ENCODE measurements around the gene SCGB3A2.

SCGB3A2 gene

DNA sequence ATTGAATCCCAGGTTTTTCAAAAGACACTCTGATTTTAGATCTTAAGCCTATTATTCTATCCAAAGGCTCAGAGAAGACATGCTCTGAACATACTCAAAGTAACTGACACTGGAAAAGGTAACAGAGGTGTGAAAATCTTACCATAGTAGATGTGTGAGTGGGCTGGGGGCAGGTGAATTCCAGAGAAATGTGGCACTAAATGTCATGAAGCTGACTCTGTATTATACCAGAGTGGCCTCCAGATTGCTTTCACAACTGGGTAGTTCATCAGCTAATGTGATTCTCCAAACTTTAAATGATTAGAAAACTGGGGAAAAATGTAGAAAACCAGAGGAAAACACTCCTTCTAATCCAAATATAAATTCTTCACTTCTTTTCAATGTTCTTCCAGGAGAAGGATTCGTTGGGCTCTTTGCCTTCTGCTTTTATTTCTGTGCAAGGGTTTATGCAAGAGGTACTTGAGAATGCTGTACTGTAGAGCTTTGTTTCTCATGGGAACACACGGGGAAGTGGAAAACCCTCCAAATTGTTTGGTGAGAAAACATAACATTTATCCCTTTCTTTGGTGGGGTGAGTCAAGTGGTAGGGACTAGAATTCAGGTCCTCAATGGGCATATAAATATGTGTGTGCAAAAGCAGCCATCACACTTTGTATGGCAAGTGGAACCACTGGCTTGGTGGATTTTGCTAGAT lies at the start of gene SCGB3A2:
Gene SCGB3A2 (plus strand): TSS at position 646 of the 694 bp plus-strand sequence. CDS start 93 bp downstream, outside the sequence.
- no peaks in the 10 kb centered on the region for H3K27me3 ChIP-seq
- H4K20me1 ChIP-seq, result no peaks in the 10 kb centered on the region
- no peak within 1 kb of the TSS for H3K4me3 ChIP-seq
- no peak for TF ChIP-seq Cebpa-rat (IDR thresholded peaks at IDR 0.05)
- no peaks in the 10 kb centered on the region for H3K9me3 ChIP-seq (replicated peaks in 1 of 11)
- no peak within 1 kb of the TSS for H3K4me2 ChIP-seq
- no peak within 1 kb of the TSS for H3K9ac ChIP-seq
- H3K27ac ChIP-seq, result no peak within 1 kb of the TSS
- H3K4me1 ChIP-seq, result no peaks in the 10 kb centered on the region
- H3K36me3 ChIP-seq, result no peaks in the 10 kb centered on the region

GRCh38 chr5:147830035-147830434 lies 48.5 kb upstream of the SCGB3A2 start:
- H3K36me3 ChIP-seq, result no peaks in the 10 kb centered on the region
- peak overlapping the region in 1 of 11 experiments; percentile 30; a peak in 1 of 22 replicates for H3K4me2 ChIP-seq
- H3K4me3 ChIP-seq, result no peak overlapping the region
- H3K9ac ChIP-seq, result no peak overlapping the region
- H3K4me1 ChIP-seq, result peaks cover 0 to 8% (median 0%) of the 10 kb centered on the region in 10 experiments; a peak in 4 of 20 replicates
- H3K27me3 ChIP-seq, result no peaks in the 10 kb centered on the region
- TF ChIP-seq Cebpa-rat (IDR thresholded peaks at IDR 0.05), result no peak
- no peak overlapping the region for H3K27ac ChIP-seq
- no peaks in the 10 kb centered on the region for H3K9me3 ChIP-seq (replicated peaks in 1 of 11)
- no peaks in the 10 kb centered on the region for H4K20me1 ChIP-seq

- no peak within 1 kb of the TSS for H3K4me3 ChIP-seq
These were observed 47.0 kb upstream of the SCGB3A2 start, which contains the start of gene SPINK1 for GRCh38 chr5:147831465-147831864. SPINK1 (minus strand) TSS chr5:147831671; CDS start chr5:147831577, 94 bp downstream.

GRCh38 chr5:147832541-147832940 lies 46.0 kb upstream of the SCGB3A2 start:
- Histone ChIP-seq H3K27me3 (no peaks in the 10 kb centered on the region), H3K27ac (no peak overlapping the region), H3K9ac (no peak overlapping the region), H3K9me3 (replicated peaks in 1 of 11) (no peaks in the 10 kb centered on the region), H3K4me1 (peaks cover 0 to 8% (median 0%) of the 10 kb centered on the region in 10 experiments; a peak in 4 of 20 replicates), H4K20me1 (no peaks in the 10 kb centered on the region), H3K36me3 (no peaks in the 10 kb centered on the region), H3K4me2 (no peak overlapping the region), H3K4me3 (no peak overlapping the region)
- no peak for TF ChIP-seq Cebpa-rat (IDR thresholded peaks at IDR 0.05)

More at GRCh38 chr5:147831465-147831864, 47.0 kb upstream of the SCGB3A2 start, which contains the start of gene SPINK1:
- no peak within 1 kb of the TSS for H3K9ac ChIP-seq
- H3K27me3 ChIP-seq, result no peaks in the 10 kb centered on the region
- no peaks in the 10 kb centered on the region for H3K36me3 ChIP-seq
- H3K4me2 ChIP-seq, result peak within 1 kb of the TSS in 1 of 11 experiments; percentile 30; a peak in 2 of 22 replicates
- TF ChIP-seq Cebpa-rat (IDR thresholded peaks at IDR 0.05), result no peak
- H4K20me1 ChIP-seq, result no peaks in the 10 kb centered on the region
- H3K9me3 ChIP-seq (replicated peaks in 1 of 11), result no peaks in the 10 kb centered on the region
- H3K4me1 ChIP-seq, result peaks cover 0 to 8% (median 0%) of the 10 kb centered on the region in 10 experiments; a peak in 4 of 20 replicates
- H3K27ac ChIP-seq, result no peak within 1 kb of the TSS

GRCh38 chr5:147835386-147835798 lies 43.1 kb upstream of the SCGB3A2 start:
- no peaks in the 10 kb centered on the region for H3K27me3 ChIP-seq
- no peak overlapping the region for H3K4me2 ChIP-seq
- no peak overlapping the region for H3K9ac ChIP-seq
- H3K9me3 ChIP-seq (replicated peaks in 1 of 11), result peaks cover 0 to 12% (median 0%) of the 10 kb centered on the region in 11 experiments; a peak in 5 of 22 replicates
- no peak overlapping the region for H3K27ac ChIP-seq
- H3K36me3 ChIP-seq, result no peaks in the 10 kb centered on the region
- H3K4me3 ChIP-seq, result no peak overlapping the region
- H4K20me1 ChIP-seq, result no peaks in the 10 kb centered on the region
- peaks cover 0 to 5% (median 0%) of the 10 kb centered on the region in 10 experiments; a peak in 4 of 20 replicates for H3K4me1 ChIP-seq
- TF ChIP-seq Cebpa-rat (IDR thresholded peaks at IDR 0.05), result no peak

GRCh38 chr5:147836439-147836838 lies 42.1 kb upstream of the SCGB3A2 start:
- TF ChIP-seq Cebpa-rat (IDR thresholded peaks at IDR 0.05), result no peak
- H4K20me1 ChIP-seq, result no peaks in the 10 kb centered on the region
- H3K36me3 ChIP-seq, result no peaks in the 10 kb centered on the region
- no peak overlapping the region for H3K27ac ChIP-seq
- H3K4me1 ChIP-seq, result no peaks in the 10 kb centered on the region
- peaks cover 0 to 12% (median 0%) of the 10 kb centered on the region in 11 experiments; a peak in 5 of 22 replicates for H3K9me3 ChIP-seq (replicated peaks in 1 of 11)
- no peaks in the 10 kb centered on the region for H3K27me3 ChIP-seq
- no peak overlapping the region for H3K4me3 ChIP-seq
- no peak overlapping the region for H3K9ac ChIP-seq
- no peak overlapping the region for H3K4me2 ChIP-seq

- Histone ChIP-seq H4K20me1 (no peaks in the 10 kb centered on the region), H3K27me3 (no peaks in the 10 kb centered on the region), H3K4me1 (no peaks in the 10 kb centered on the region), H3K4me3 (no peak overlapping the region), H3K4me2 (no peak overlapping the region), H3K9me3 (replicated peaks in 1 of 11) (peaks cover 0 to 12% (median 0%) of the 10 kb centered on the region in 11 experiments; a peak in 5 of 22 replicates), H3K36me3 (no peaks in the 10 kb centered on the region), H3K9ac (no peak overlapping the region), H3K27ac (no peak overlapping the region)
- no peak for TF ChIP-seq Cebpa-rat (IDR thresholded peaks at IDR 0.05)
These were observed 35.6 kb upstream of the SCGB3A2 start for GRCh38 chr5:147842869-147843268.

DNA sequence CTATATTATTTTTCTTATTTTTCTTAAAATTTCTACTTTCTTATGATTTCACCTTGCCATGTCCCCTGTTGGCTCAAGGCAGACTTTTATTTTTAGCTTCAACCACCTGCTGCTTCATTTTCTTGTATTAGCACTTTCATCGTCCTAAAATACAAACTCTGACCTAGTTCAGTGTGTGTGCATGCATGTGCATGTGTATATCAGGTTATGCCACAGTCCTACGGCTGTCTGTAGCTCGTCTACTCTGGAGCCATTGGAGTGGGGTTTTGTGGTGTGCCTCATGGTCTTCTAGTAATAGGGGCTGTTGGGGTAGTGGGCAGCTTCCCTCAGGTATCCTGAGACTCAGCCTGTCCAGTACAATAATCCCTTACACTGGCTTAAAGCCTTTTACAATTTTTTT lies 33.7 kb upstream of the SCGB3A2 start:
- Histone ChIP-seq H4K20me1 (no peaks in the 10 kb centered on the region), H3K9ac (no peak overlapping the region), H3K27ac (no peak overlapping the region), H3K9me3 (replicated peaks in 1 of 11) (no peaks in the 10 kb centered on the region), H3K27me3 (no peaks in the 10 kb centered on the region), H3K4me2 (no peak overlapping the region), H3K4me1 (no peaks in the 10 kb centered on the region), H3K36me3 (no peaks in the 10 kb centered on the region), H3K4me3 (no peak overlapping the region)
- TF ChIP-seq Cebpa-rat (IDR thresholded peaks at IDR 0.05), result no peak

DNA sequence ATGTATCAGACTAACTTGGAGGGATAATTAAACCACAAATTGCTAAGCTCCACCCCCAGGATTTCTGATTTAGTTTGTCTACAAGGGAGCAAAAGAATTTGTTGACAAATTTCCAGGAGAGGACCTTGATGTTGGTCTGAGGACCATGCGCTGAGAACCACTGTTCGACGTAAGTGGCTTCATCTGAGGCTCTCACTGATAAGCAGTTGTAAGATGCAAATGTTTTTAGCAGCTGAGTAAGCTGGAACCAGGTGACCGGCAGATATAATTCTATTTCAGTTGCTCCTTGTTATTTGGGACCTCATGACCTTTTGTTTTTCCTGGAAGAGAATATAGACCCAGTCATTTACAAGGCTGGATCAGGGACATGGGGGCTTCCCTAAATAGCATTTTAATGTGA lies 32.9 kb upstream of the SCGB3A2 start:
- no peaks in the 10 kb centered on the region for H3K4me1 ChIP-seq
- H3K4me2 ChIP-seq, result no peak overlapping the region
- no peak for TF ChIP-seq Cebpa-rat (IDR thresholded peaks at IDR 0.05)
- no peak overlapping the region for H3K9ac ChIP-seq
- no peaks in the 10 kb centered on the region for H3K9me3 ChIP-seq (replicated peaks in 1 of 11)
- no peak overlapping the region for H3K27ac ChIP-seq
- no peaks in the 10 kb centered on the region for H4K20me1 ChIP-seq
- H3K36me3 ChIP-seq, result no peaks in the 10 kb centered on the region
- no peaks in the 10 kb centered on the region for H3K27me3 ChIP-seq
- H3K4me3 ChIP-seq, result no peak overlapping the region

DNA sequence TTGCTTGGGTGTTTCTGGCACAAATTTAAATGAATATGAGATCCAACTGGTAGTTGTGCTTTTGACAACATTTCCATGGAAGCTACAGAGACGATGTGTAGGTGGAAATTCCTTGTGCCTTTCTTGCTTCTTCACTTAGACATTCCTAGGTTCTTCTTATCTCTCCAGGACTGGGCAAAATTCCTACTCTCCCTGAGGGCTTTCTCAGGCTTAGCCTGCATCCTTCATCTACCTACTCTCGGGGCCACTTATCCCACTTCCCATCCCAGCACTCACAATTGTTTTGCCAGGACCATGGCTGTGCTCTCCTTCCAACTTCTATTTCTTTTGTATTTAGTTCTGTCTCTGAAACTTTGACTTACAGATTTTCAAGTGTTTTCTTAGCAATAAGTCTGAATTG lies 29.3 kb upstream of the SCGB3A2 start:
- Histone ChIP-seq H3K4me1 (peaks cover 0 to 14% (median 0%) of the 10 kb centered on the region in 10 experiments; a peak in 7 of 20 replicates), H3K27ac (no peak overlapping the region), H3K27me3 (no peaks in the 10 kb centered on the region), H3K9ac (no peak overlapping the region), H3K9me3 (replicated peaks in 1 of 11) (no peaks in the 10 kb centered on the region), H4K20me1 (no peaks in the 10 kb centered on the region), H3K36me3 (no peaks in the 10 kb centered on the region), H3K4me3 (no peak overlapping the region), H3K4me2 (no peak overlapping the region)
- no peak for TF ChIP-seq Cebpa-rat (IDR thresholded peaks at IDR 0.05)

All from BLaER1 treated with 17β-estradiol and CSF1 and Interleukin-3, amounts not matched to agents 10 nM and 100 nM (cell line).